ENCODE results near the gene SLC43A2. TPM values are rescaled to one million over a fixed set of nuclear protein-coding genes. Genes with fewer than 3 reads are reported as not detected.
"Not testable (repeated sequence)": the region's sequence is repeated elsewhere in the genome, so short reads cannot be mapped to it uniquely, and the experiment has no call there.

The SLC43A2 gene
- total RNA-seq, 1 experiment from 2014 or later: 3.5 TPM

GRCh38 chr17:1542316-1542715, 86.3 kb downstream of the SLC43A2 start:
- DNase-seq (ENCODE audit: low read depth): no peak

GRCh38 chr17:1541367-1541904, 87.2 kb downstream of the SLC43A2 start:
- no peak for DNase-seq (ENCODE audit: low read depth)

GRCh38 chr17:1539811-1540210, 88.8 kb downstream of the SLC43A2 start:
- DNase-seq (ENCODE audit: low read depth): no peak

GRCh38 chr17:1535737-1536136, 92.9 kb downstream of the SLC43A2 start:
- no peak for DNase-seq (ENCODE audit: low read depth)

GRCh38 chr17:1533661-1534325, 94.8 kb downstream of the SLC43A2 start:
- DNase-seq (ENCODE audit: low read depth): no peak

GRCh38 chr17:1532836-1533602, 95.6 kb downstream of the SLC43A2 start:
- no peak for DNase-seq (ENCODE audit: low read depth)

GRCh38 chr17:1529863-1530262, 98.8 kb downstream of the SLC43A2 start:
- DNase-seq (ENCODE audit: low read depth): no peak

- DNase-seq (ENCODE audit: low read depth): not testable (repeated sequence)
Observed at GRCh38 chr17:1526876-1527275, 101.8 kb downstream of the SLC43A2 start.

- no peak for DNase-seq (ENCODE audit: low read depth)
Observed at GRCh38 chr17:1522626-1523025, 106.0 kb downstream of the SLC43A2 start.

- DNase-seq (ENCODE audit: low read depth): no peak
Observed at GRCh38 chr17:1521086-1521640, 107.5 kb downstream of the SLC43A2 start.

GRCh38 chr17:1519678-1520077, 109.0 kb downstream of the SLC43A2 start:
- DNase-seq (ENCODE audit: low read depth): no peak

Small RNA genes lying within 50 kb of the gene (small RNA-seq; reads per million reads assigned to genes)
- gene RN7SL105P: not detected

Other genes with a start within 250 kb of the SLC43A2 start
- 320 and 381 TPM in 2 replicates for gene YWHAE, start 228.6 kb downstream of the SLC43A2 start, total RNA-seq (2014; rRNA removed; shearing (Covaris generic))
- gene CRK, start 172.6 kb downstream of the SLC43A2 start, total RNA-seq (2014; rRNA removed; shearing (Covaris generic)): 82.8 and 88.5 TPM in 2 replicates
- gene MYO1C, start 136.1 kb downstream of the SLC43A2 start, total RNA-seq (2014; rRNA removed; shearing (Covaris generic)): 50.6 and 61.0 TPM in 2 replicates
- 35.3 and 46.9 TPM in 2 replicates for gene INPP5K, start 112.2 kb downstream of the SLC43A2 start, total RNA-seq (2014; rRNA removed; shearing (Covaris generic))
- gene PITPNA, start 66.0 kb downstream of the SLC43A2 start, total RNA-seq (2014; rRNA removed; shearing (Covaris generic)): 37.7 and 48.3 TPM in 2 replicates
- gene SCARF1, start 16.9 kb upstream of the SLC43A2 start, total RNA-seq (2014; rRNA removed; shearing (Covaris generic)): 1.5 and 2.5 TPM in 2 replicates
- gene RILP, start 21.0 kb upstream of the SLC43A2 start, total RNA-seq (2014; rRNA removed; shearing (Covaris generic)): 8.0 and 8.9 TPM in 2 replicates
- 107 and 117 TPM in 2 replicates for gene PRPF8, start 56.0 kb upstream of the SLC43A2 start, total RNA-seq (2014; rRNA removed; shearing (Covaris generic))
- 0.37 and 0.64 TPM in 2 replicates for gene TLCD2, start 81.5 kb upstream of the SLC43A2 start, total RNA-seq (2014; rRNA removed; shearing (Covaris generic))
- 8.3 and 9.9 TPM in 2 replicates for gene WDR81, start 95.9 kb upstream of the SLC43A2 start, total RNA-seq (2014; rRNA removed; shearing (Covaris generic))
- gene SERPINF2, start 114.0 kb upstream of the SLC43A2 start, total RNA-seq (2014; rRNA removed; shearing (Covaris generic)): 2.0 and 2.9 TPM in 2 replicates
- 2.0 and 2.6 TPM in 2 replicates for gene SERPINF1, start 133.2 kb upstream of the SLC43A2 start, total RNA-seq (2014; rRNA removed; shearing (Covaris generic))
- gene SMYD4, start 201.1 kb upstream of the SLC43A2 start, total RNA-seq (2014; rRNA removed; shearing (Covaris generic)): 10.7 and 13.0 TPM in 2 replicates
- 30.1 and 59.9 TPM in 2 replicates for gene RPA1, start 201.2 kb upstream of the SLC43A2 start, total RNA-seq (2014; rRNA removed; shearing (Covaris generic))